ENCODE measurements around the gene NTN5.
"Not testable (repeated sequence)": the region's sequence is repeated elsewhere in the genome, so short reads cannot be mapped to it uniquely, and the experiment has no call there.

- TF ChIP-seq CTCF, POLR2A, EP300, POLR2AphosphoS5 (IDR thresholded peaks at IDR 0.05): not testable (repeated sequence)
Measured at GRCh38 chr19:48657828-48658227, 15.0 kb downstream of the NTN5 start.
